ENCODE results near the gene NARS2. TPM values are rescaled to one million over a fixed set of nuclear protein-coding genes. Genes with fewer than 3 reads are reported as not detected.

NARS2 gene
- total and polyA plus RNA-seq, 10 of the 15 experiments (the other 5 are each of a cell fraction or from before 2014, with no cell fraction given) = 22.2 to 45.3 (median 36.3) TPM

DNA sequence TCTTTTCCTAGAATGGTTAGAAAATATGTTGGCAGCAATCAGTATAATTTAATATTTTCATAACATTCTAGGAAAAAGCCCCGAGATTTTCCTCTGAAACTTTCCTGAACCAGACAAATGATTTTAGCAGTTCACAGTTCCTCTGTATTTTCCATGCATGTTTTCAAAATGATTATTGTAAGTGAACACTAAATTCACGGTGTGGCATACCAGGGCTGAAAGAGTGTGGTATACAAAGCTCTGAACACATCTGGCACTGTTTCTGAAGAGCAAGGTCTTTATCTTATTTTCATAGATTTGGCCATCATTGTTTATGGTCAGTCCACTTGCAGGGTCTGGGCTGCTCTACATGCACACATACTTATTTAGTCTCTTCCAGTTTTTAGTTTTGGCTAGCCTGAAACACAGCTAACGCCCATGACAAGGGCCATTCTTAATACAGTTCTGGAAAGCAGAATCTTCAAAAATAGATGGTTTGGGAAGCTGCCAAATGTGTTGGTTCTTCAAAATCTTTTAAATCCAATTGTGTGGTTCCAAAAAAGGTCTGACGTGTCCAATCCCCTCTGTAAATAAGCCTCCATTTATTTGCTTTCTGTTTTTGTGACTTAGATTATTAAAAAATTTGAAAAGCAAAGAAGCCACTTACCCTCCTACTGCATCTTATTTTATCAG lies 149.1 kb downstream of the NARS2 start:
- peaks cover 66% of the 10 kb centered on the region for H3K4me1 ChIP-seq (ENCODE audit: control insufficient read depth, insufficient read depth, low read length)
- RAD21 ChIA-PET (ENCODE audit: unreplicated experiment) = interaction anchor here (0.8 to 2.1 kb wide), 5 partner anchors 10 to 197 kb away, joined by 3 to 10 read pairs (median 4); partner anchors contain the start of gene NARS2
- no TSS peak for BruUV-seq (replicated peaks)
- intact Hi-C loops (cut with micrococcal nuclease; ENCODE audit: unreplicated experiment) = loop anchor here (5.0 to 10.0 kb wide), 2 partner anchors 288 to 351 kb away; partner anchors contain the start of genes ALG8 and NDUFC2
- H3K9ac ChIP-seq (ENCODE audit: control insufficient read depth, insufficient read depth, low read length) = no peak overlapping the region
- peak overlapping the region; percentile 73 for H3K27ac ChIP-seq (ENCODE audit: control insufficient read depth, insufficient read depth)
- ATAC-seq (no peak), DNase-seq (ENCODE audit: low read depth, low spot score) (no peak), FAIRE-seq (no peak)
- SMC1A ChIA-PET (ENCODE audit: uncharacterized antibody, unreplicated experiment) = interaction anchor here (0.7 to 2.6 kb wide), 9 partner anchors 10 to 139 kb away, joined by 3 to 10 read pairs (median 4); no protein-coding TSS in a partner anchor
- no peaks in the 10 kb centered on the region for H3K36me3 ChIP-seq (ENCODE audit: control insufficient read depth in 2 of 2, insufficient read depth in 2 of 2, low read length in 1 of 2)
- no peaks in the 10 kb centered on the region for H4K20me1 ChIP-seq (ENCODE audit: control insufficient read depth, insufficient read depth)
- no peaks in the 10 kb centered on the region for H3K79me2 ChIP-seq (ENCODE audit: control insufficient read depth, insufficient read depth, low read length)
- 9% methylated on average over 4 of the region's 4 CpGs for WGBS (ENCODE audit: insufficient coverage, insufficient replicate concordance, low lambda C conversion rate, missing lambda C conversion rate)
- H2AFZ ChIP-seq (ENCODE audit: control insufficient read depth, low read depth, low read length) = no peak overlapping the region
- H3K27me3 ChIP-seq (replicated peaks in 1 of 2; ENCODE audit: control insufficient read depth in 2 of 2, insufficient read depth in 2 of 2, low read length in 1 of 2) = no peaks in the 10 kb centered on the region
- CTCF ChIA-PET = interaction anchor here (0.9 to 11.9 kb wide), 10 partner anchors 10 to 220 kb away, joined by 3 to 280 read pairs (median 4); no protein-coding TSS in a partner anchor
- POLR2A ChIA-PET = interaction anchor here (1.3 kb wide), 1 partner anchor 26 kb away, joined by 3 read pairs; no protein-coding TSS in a partner anchor
- H3K4me3 ChIP-seq = no peak overlapping the region
- in situ Hi-C loops (cut with MboI) = no loop called here
- no peaks in the 10 kb centered on the region; the same call in 2 of the 3 replicates for H3K9me3 ChIP-seq (replicated peaks; ENCODE audit: control insufficient read depth, insufficient read depth, low read length)
- H3K4me2 ChIP-seq (ENCODE audit: control insufficient read depth, insufficient read depth) = peak overlapping the region; percentile 19
- no peak for TF ChIP-seq YBX1 (IDR thresholded peaks at IDR 0.05)
- no peak for TF ChIP-seq POLR2AphosphoS2 (IDR thresholded peaks at IDR 0.05; ENCODE audit: low read depth, low read length)
